NCI-H82 treated with DMSO at 0.1 percent for 48 hours (cell line): ENCODE results near the gene FILIP1L.

Source experiments
- DNase-seq: peaks from one replicate; lab custom pipeline; 2025; ENCODE audit not compliant: unreplicated experiment; lab: John Stamatoyannopoulos, UW

Gene FILIP1L

GRCh38 chr3:99929745-99930139 lies 184.6 kb downstream of the FILIP1L start:
- DNase-seq: no peak

GRCh38 chr3:99928771-99929744 lies 185.2 kb downstream of the FILIP1L start:
- no peak for DNase-seq

- DNase-seq: no peak
Measured at GRCh38 chr3:99927671-99928457, 186.4 kb downstream of the FILIP1L start.

GRCh38 chr3:99925584-99926230 lies 188.6 kb downstream of the FILIP1L start:
- DNase-seq: peak; percentile 55

GRCh38 chr3:99923873-99924272 lies 190.4 kb downstream of the FILIP1L start:
- no peak for DNase-seq

GRCh38 chr3:99921986-99922385 lies 192.3 kb downstream of the FILIP1L start:
- no peak for DNase-seq

- no peak for DNase-seq
Measured at GRCh38 chr3:99921377-99921695, 193.0 kb downstream of the FILIP1L start.

- peak; percentile 68 for DNase-seq
Measured at GRCh38 chr3:99920481-99921376, 193.6 kb downstream of the FILIP1L start.

- DNase-seq: no peak
Measured at GRCh38 chr3:99919694-99920093, 194.6 kb downstream of the FILIP1L start.

GRCh38 chr3:99918715-99919114 lies 195.6 kb downstream of the FILIP1L start:
- no peak for DNase-seq

GRCh38 chr3:99915906-99916432 lies 198.3 kb downstream of the FILIP1L start:
- DNase-seq: peak; percentile 61

- DNase-seq: peak; percentile 99
Measured at GRCh38 chr3:99911433-99911832, 202.9 kb downstream of the FILIP1L start.

- DNase-seq: peak; percentile 80
Measured at GRCh38 chr3:99910752-99911290, 203.5 kb downstream of the FILIP1L start.

GRCh38 chr3:99909714-99910495 lies 204.4 kb downstream of the FILIP1L start:
- DNase-seq: no peak

- DNase-seq: no peak
Measured at GRCh38 chr3:99907959-99908544, 206.2 kb downstream of the FILIP1L start.

- DNase-seq: no peak
Measured at GRCh38 chr3:99903869-99904268, 210.4 kb downstream of the FILIP1L start.

- DNase-seq: no peak
Measured at GRCh38 chr3:99902091-99902490, 212.2 kb downstream of the FILIP1L start.

- no peak for DNase-seq
Measured at GRCh38 chr3:99901200-99901926, 212.9 kb downstream of the FILIP1L start.
